NT2/D1 (cell line): ENCODE measurements around the gene MZT2B.
"Not testable (repeated sequence)": the region's sequence is repeated elsewhere in the genome, so short reads cannot be mapped to it uniquely, and the experiment has no call there.

ENCODE experiments used
- YY1 ChIP-seq: IDR thresholded peaks from 2 replicates; pipeline ENCODE4 v1.6.1; 2011; ENCODE audit not compliant: insufficient read length, insufficient read depth
- ZNF274 ChIP-seq: IDR thresholded peaks from 2 replicates; pipeline ENCODE4 v1.6.1; 2011; ENCODE audit warnings: mild to moderate bottlenecking, low read depth, low read length

- TF ChIP-seq ZNF274, YY1: not testable (repeated sequence)
Measured at GRCh38 chr2:130187859-130188792, 6.1 kb downstream of the MZT2B start.
